Measurements from ENCODE around the gene KIAA2012.

KIAA2012 gene

GRCh38 chr2:202203348-202203747, 130.3 kb downstream of the KIAA2012 start:
- CTCF ChIA-PET, result interaction anchor here (0.8 to 1.2 kb wide), 2 partner anchors 305 to 343 kb away, joined by 3 to 5 read pairs; no protein-coding TSS in a partner anchor
- Histone ChIP-seq H3K36me3 (ENCODE audit: control insufficient read depth in 2 of 2, insufficient read depth in 1 of 2, low read length in 2 of 2) (peaks cover 26 to 47% of the 10 kb centered on the region in 2 experiments; a peak in 2 of 3 replicates), H3K4me1 (ENCODE audit: control insufficient read depth, insufficient read depth, low read length) (no peaks in the 10 kb centered on the region), H3K4me3 (ENCODE audit: low read depth, low read length) (no peak overlapping the region), H3K9me3 (ENCODE audit: control insufficient read depth, insufficient read depth, low read depth, low read length) (no peaks in the 10 kb centered on the region), H3K27ac (ENCODE audit: extremely low read depth, low read depth, low read length) (no peak overlapping the region)
- POLR2A ChIA-PET, result no interaction called here
- TF ChIP-seq ZNF157 (tag by site-specific recombination; IDR thresholded peaks at IDR 0.05) (no peak), ZNF76 (tag by site-specific recombination; IDR thresholded peaks at IDR 0.05; ENCODE audit: borderline replicate concordance, low read depth) (no peak), ZEB2 (tag by site-specific recombination; IDR thresholded peaks at IDR 0.05) (no peak), ZBTB48 (tag by site-specific recombination; IDR thresholded peaks at IDR 0.05) (no peak)
- TF ChIP-seq, protein P1, sequence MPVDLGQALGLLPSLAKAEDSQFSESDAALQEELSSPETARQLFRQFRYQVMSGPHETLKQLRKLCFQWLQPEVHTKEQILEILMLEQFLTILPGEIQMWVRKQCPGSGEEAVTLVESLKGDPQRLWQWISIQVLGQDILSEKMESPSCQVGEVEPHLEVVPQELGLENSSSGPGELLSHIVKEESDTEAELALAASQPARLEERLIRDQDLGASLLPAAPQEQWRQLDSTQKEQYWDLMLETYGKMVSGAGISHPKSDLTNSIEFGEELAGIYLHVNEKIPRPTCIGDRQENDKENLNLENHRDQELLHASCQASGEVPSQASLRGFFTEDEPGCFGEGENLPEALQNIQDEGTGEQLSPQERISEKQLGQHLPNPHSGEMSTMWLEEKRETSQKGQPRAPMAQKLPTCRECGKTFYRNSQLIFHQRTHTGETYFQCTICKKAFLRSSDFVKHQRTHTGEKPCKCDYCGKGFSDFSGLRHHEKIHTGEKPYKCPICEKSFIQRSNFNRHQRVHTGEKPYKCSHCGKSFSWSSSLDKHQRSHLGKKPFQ (tag by site-specific recombination; IDR thresholded peaks at IDR 0.05), result no peak

- Histone ChIP-seq H3K4me3 (ENCODE audit: low read depth, low read length) (no peak overlapping the region), H3K36me3 (ENCODE audit: control insufficient read depth in 2 of 2, insufficient read depth in 1 of 2, low read length in 2 of 2) (peaks cover 33 to 60% of the 10 kb centered on the region in 2 experiments; a peak in 2 of 3 replicates), H3K27ac (ENCODE audit: extremely low read depth, low read depth, low read length) (no peak overlapping the region), H3K4me1 (ENCODE audit: control insufficient read depth, insufficient read depth, low read length) (no peaks in the 10 kb centered on the region), H3K9me3 (ENCODE audit: control insufficient read depth, insufficient read depth, low read depth, low read length) (no peaks in the 10 kb centered on the region)
- TF ChIP-seq MEIS1 (CRISPR knock-in tag; IDR thresholded peaks at IDR 0.05; ENCODE audit: borderline replicate concordance), result no peak
- TF ChIP-seq SP2 (tag by site-specific recombination; IDR thresholded peaks at IDR 0.05), result no peak
- no peak for TF ChIP-seq ZNF292 (tag by site-specific recombination; IDR thresholded peaks at IDR 0.05; ENCODE audit: borderline replicate concordance, low read depth)
- TF ChIP-seq ZNF654 (tag by site-specific recombination; IDR thresholded peaks at IDR 0.05; ENCODE audit: low read depth), result no peak
- TF ChIP-seq ZNF391 (tag by site-specific recombination; IDR thresholded peaks at IDR 0.05; ENCODE audit: borderline replicate concordance, low read depth), result no peak
- TF ChIP-seq, protein P2, sequence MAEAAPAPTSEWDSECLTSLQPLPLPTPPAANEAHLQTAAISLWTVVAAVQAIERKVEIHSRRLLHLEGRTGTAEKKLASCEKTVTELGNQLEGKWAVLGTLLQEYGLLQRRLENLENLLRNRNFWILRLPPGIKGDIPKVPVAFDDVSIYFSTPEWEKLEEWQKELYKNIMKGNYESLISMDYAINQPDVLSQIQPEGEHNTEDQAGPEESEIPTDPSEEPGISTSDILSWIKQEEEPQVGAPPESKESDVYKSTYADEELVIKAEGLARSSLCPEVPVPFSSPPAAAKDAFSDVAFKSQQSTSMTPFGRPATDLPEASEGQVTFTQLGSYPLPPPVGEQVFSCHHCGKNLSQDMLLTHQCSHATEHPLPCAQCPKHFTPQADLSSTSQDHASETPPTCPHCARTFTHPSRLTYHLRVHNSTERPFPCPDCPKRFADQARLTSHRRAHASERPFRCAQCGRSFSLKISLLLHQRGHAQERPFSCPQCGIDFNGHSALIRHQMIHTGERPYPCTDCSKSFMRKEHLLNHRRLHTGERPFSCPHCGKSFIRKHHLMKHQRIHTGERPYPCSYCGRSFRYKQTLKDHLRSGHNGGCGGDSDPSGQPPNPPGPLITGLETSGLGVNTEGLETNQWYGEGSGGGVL (tag by site-specific recombination; IDR thresholded peaks at IDR 0.05), result no peak
- TF ChIP-seq ZNF561 (tag by site-specific recombination; IDR thresholded peaks at IDR 0.05; ENCODE audit: borderline replicate concordance), result no peak
- TF ChIP-seq, protein P3, sequence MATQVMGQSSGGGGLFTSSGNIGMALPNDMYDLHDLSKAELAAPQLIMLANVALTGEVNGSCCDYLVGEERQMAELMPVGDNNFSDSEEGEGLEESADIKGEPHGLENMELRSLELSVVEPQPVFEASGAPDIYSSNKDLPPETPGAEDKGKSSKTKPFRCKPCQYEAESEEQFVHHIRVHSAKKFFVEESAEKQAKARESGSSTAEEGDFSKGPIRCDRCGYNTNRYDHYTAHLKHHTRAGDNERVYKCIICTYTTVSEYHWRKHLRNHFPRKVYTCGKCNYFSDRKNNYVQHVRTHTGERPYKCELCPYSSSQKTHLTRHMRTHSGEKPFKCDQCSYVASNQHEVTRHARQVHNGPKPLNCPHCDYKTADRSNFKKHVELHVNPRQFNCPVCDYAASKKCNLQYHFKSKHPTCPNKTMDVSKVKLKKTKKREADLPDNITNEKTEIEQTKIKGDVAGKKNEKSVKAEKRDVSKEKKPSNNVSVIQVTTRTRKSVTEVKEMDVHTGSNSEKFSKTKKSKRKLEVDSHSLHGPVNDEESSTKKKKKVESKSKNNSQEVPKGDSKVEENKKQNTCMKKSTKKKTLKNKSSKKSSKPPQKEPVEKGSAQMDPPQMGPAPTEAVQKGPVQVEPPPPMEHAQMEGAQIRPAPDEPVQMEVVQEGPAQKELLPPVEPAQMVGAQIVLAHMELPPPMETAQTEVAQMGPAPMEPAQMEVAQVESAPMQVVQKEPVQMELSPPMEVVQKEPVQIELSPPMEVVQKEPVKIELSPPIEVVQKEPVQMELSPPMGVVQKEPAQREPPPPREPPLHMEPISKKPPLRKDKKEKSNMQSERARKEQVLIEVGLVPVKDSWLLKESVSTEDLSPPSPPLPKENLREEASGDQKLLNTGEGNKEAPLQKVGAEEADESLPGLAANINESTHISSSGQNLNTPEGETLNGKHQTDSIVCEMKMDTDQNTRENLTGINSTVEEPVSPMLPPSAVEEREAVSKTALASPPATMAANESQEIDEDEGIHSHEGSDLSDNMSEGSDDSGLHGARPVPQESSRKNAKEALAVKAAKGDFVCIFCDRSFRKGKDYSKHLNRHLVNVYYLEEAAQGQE (tag by site-specific recombination; IDR thresholded peaks at IDR 0.05), result no peak
- TF ChIP-seq KLF16 (tag by site-specific recombination; IDR thresholded peaks at IDR 0.05), result no peak
- no peak for TF ChIP-seq ZSCAN5A (tag by site-specific recombination; IDR thresholded peaks at IDR 0.05)
- TF ChIP-seq HOXD13 (CRISPR knock-in tag; IDR thresholded peaks at IDR 0.05; ENCODE audit: borderline replicate concordance), result no peak
- no peak for TF ChIP-seq ZNF221 (tag by site-specific recombination; IDR thresholded peaks at IDR 0.05; ENCODE audit: borderline replicate concordance)
- TF ChIP-seq ZNF548 (tag by site-specific recombination; IDR thresholded peaks at IDR 0.05), result no peak
- no peak for TF ChIP-seq ZNF529 (tag by site-specific recombination; IDR thresholded peaks at IDR 0.05; ENCODE audit: insufficient replicate concordance)
- no peak for TF ChIP-seq ZNF37A (tag by site-specific recombination; IDR thresholded peaks at IDR 0.05)
- TF ChIP-seq ZNF184 (tag by site-specific recombination; IDR thresholded peaks at IDR 0.05), result no peak
- no peak for TF ChIP-seq ZNF555 (tag by site-specific recombination; conservative IDR thresholded peaks at IDR 0.05)
- ChIA-PET CTCF (interaction anchor here (1.2 kb wide), 1 partner anchor 345 kb away, joined by 3 read pairs; no protein-coding TSS in a partner anchor), POLR2A (no interaction called here)
These were observed 131.8 kb downstream of the KIAA2012 start for GRCh38 chr2:202204855-202205254.
